Neutrophil (primary cell): Measurements from ENCODE around the gene ENPP4.
"Not testable (repeated sequence)": the region's sequence is repeated elsewhere in the genome, so short reads cannot be mapped to it uniquely, and the experiment has no call there.

ENCODE experiments used
- H3K27ac ChIP-seq: fragments of 200-600 bp; sonication (generic); 2 replicates; pipeline ENCODE4 v1.5.1; 2016; ENCODE audit warnings: mild to moderate bottlenecking, moderate library complexity
- H3K27me3 ChIP-seq: fragments of 200-600 bp; sonication (generic); 2 replicates; pipeline ENCODE4 v1.6.0; 2016; ENCODE audit warnings: mild to moderate bottlenecking
- H3K36me3 ChIP-seq: fragments of 200-600 bp; sonication (generic); 2 replicates; pipeline ENCODE4 v1.5.1; 2017
- H3K4me1 ChIP-seq, 2 experiments: fragments of 200-600 bp in 1 of 2; sonication (generic) in 1 of 2; 1 replicate in 1 of 2; 2 replicates in 1 of 2; pipeline versions ENCODE4 v1.5.1 to v1.6.1; 2013 to 2016; ENCODE audit warnings: low read depth in 1 of 2, low read length in 1 of 2, mild to moderate bottlenecking in 1 of 2, moderate library complexity in 1 of 2; ENCODE audit not compliant: control insufficient read depth in 1 of 2, insufficient read depth in 1 of 2
- H3K4me3 ChIP-seq, 2 experiments: fragments of 200-600 bp in 1 of 2; sonication (generic) in 1 of 2; 1 replicate in 1 of 2; 2 replicates in 1 of 2; pipeline ENCODE4 v1.5.1; 2013 to 2016; ENCODE audit warnings: low read depth in 1 of 2, low read length in 1 of 2, mild to moderate bottlenecking in 1 of 2, moderate library complexity in 1 of 2
- H3K9me3 ChIP-seq: fragments of 200-600 bp; sonication (generic); 2 replicates; pipeline ENCODE4 v1.5.1; 2016
- TF ChIP-seq, protein P1 (sequence below): fragments of 200-600 bp; sonication (generic); IDR thresholded peaks from 2 replicates; pipeline ENCODE4 v1.5.1; 2016; ENCODE audit warnings: antibody characterized with exemption

The ENPP4 gene

DNA sequence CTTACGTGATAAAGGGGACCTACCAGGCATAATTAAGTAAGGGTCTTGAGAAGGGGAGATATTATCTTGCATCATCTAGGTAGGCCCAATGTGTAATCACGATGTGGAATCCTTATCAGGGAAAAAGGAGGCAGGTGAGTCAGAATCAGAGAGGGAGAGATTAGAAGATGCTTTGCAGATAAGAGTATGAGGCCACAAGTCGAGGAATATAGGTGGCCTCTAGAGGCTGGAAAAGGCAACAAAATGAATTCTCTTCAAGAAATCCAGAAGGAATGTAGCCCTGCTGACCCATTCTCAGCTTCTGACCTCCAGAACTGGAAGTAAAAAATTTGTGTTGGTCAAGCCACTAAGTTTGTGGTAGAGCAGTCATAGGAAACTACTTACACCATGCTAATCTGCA is 11.0 kb upstream of the ENPP4 start:
- TF ChIP-seq, protein P1, sequence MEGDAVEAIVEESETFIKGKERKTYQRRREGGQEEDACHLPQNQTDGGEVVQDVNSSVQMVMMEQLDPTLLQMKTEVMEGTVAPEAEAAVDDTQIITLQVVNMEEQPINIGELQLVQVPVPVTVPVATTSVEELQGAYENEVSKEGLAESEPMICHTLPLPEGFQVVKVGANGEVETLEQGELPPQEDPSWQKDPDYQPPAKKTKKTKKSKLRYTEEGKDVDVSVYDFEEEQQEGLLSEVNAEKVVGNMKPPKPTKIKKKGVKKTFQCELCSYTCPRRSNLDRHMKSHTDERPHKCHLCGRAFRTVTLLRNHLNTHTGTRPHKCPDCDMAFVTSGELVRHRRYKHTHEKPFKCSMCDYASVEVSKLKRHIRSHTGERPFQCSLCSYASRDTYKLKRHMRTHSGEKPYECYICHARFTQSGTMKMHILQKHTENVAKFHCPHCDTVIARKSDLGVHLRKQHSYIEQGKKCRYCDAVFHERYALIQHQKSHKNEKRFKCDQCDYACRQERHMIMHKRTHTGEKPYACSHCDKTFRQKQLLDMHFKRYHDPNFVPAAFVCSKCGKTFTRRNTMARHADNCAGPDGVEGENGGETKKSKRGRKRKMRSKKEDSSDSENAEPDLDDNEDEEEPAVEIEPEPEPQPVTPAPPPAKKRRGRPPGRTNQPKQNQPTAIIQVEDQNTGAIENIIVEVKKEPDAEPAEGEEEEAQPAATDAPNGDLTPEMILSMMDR = no peak
- peaks cover 3 to 11% of the 10 kb centered on the region in 2 experiments for H3K4me1 ChIP-seq
- no peaks in the 10 kb centered on the region for H3K9me3 ChIP-seq
- H3K4me3 ChIP-seq = no peak overlapping the region
- H3K36me3 ChIP-seq = no peaks in the 10 kb centered on the region
- H3K27ac ChIP-seq = no peak overlapping the region
- H3K27me3 ChIP-seq = no peaks in the 10 kb centered on the region

DNA sequence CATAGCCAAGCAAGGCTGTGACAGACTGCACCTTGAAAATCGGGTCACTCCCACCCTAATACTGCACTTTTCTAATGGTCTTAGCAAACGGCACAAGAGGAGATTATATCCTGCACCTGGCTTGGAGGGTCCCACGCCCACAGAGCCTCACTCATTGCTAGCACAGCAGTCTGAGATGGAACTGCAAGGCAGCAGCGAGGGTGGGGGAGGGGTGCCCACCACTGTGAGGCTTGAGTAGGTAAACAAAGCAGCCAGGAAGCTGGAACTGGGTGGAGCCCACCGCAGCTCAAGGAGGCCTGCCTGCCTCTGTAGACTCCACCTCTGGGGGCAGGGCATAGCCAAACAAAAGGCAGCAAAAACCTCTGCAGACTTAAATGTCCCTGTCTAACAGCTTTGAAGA is 10.1 kb upstream of the ENPP4 start:
- H3K9me3 ChIP-seq, H3K27ac ChIP-seq, H3K36me3 ChIP-seq, H3K27me3 ChIP-seq, H3K4me3 ChIP-seq: not testable (repeated sequence)
- peaks cover 3 to 11% of the 10 kb centered on the region in 2 experiments for H3K4me1 ChIP-seq

DNA sequence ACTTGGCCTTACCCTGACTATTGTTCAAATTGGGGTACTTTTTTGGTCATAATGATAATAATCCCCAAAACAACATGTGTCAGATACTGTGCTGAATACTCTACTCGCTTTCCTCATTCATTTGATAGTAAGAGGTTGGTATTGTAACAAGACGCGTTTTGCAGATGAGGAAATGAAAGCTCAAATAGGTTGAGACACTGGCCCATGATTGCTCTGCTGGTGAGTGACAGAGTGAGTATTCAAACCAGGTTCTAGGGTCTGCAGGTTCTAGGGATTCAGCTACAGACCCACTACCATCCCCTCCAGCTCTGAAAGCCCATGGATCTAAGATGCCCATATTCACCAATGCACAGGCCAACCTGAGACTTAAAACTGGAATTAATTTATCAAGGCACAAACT is 1.3 kb upstream of the ENPP4 start:
- Histone ChIP-seq H3K4me3 (peak overlapping the region in 1 of 2 experiments; percentile 18), H3K9me3 (no peaks in the 10 kb centered on the region), H3K36me3 (no peaks in the 10 kb centered on the region), H3K27me3 (no peaks in the 10 kb centered on the region), H3K27ac (peak overlapping the region; percentile 78), H3K4me1 (peaks cover 48 to 55% of the 10 kb centered on the region in 2 experiments)
- TF ChIP-seq, protein P1 = no peak

DNA sequence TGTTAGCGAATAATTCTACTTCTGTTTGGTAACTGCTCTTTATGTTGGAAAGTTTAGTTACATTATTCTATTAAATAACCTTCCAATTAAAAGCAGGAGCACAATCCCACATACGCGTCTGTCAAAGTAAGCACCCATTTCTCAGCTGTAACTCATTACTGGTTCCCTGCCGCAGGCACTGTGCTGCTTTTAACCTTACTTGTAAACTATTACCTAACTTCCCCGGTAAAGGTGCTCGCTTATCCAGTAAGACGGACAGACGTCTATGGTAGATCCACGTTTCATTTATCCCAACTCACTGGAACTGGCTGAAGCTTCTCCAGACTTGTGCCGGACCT is 529 bp upstream of the ENPP4 start:
- H3K4me1 ChIP-seq = peaks cover 51 to 62% of the 10 kb centered on the region in 2 experiments
- H3K27ac ChIP-seq = peak overlapping the region; percentile 78
- H3K4me3 ChIP-seq = peak overlapping the region; percentile 75
- no peaks in the 10 kb centered on the region for H3K9me3 ChIP-seq
- no peaks in the 10 kb centered on the region for H3K36me3 ChIP-seq
- TF ChIP-seq, protein P1 = no peak
- H3K27me3 ChIP-seq = no peaks in the 10 kb centered on the region

DNA sequence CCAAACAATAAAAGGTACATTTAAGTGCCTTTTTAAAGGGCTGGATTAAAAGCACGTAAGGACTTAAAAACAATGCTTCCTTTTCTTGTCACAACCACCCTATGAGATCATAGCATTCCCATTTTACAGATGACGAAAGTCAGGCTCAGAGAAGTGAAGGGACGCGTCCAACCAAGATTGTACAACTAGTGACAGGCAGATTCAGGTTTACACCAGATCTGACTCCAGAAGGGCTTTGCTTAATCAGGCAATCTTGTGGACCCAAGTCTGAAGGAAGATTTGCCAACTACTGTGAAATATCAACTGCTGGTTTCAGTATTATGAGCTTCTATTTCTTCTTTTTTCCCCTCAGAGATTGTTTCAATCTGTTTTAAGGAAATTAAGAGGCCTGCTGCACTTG is 877 bp downstream of the ENPP4 start:
- no peaks in the 10 kb centered on the region for H3K9me3 ChIP-seq
- peak overlapping the region; percentile 75 for H3K4me3 ChIP-seq
- H3K4me1 ChIP-seq = peaks cover 56 to 69% of the 10 kb centered on the region in 2 experiments
- TF ChIP-seq, protein P1 = no peak
- no peaks in the 10 kb centered on the region for H3K36me3 ChIP-seq
- H3K27me3 ChIP-seq = no peaks in the 10 kb centered on the region
- peak overlapping the region; percentile 78 for H3K27ac ChIP-seq

DNA sequence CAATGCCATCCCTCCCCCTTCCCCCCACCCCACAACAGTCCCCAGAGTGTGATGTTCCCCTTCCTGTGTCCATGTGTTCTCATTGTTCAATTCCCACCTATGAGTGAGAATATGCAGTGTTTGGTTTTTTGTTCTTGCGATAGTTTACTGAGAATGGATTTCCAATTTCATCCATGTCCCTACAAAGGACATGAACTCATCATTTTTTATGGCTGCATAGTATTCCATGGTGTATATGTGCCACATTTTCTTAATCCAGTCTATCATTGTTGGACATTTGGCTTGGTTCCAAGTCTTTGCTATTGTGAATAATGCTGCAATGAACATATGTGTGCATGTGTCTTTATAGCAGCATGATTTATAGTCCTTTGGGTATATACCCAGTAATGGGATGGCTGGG is 1.5 kb downstream of the ENPP4 start:
- not testable (repeated sequence) for H3K36me3 ChIP-seq, H3K27ac ChIP-seq, H3K9me3 ChIP-seq, H3K4me3 ChIP-seq, H3K27me3 ChIP-seq
- peaks cover 50 to 63% of the 10 kb centered on the region in 2 experiments for H3K4me1 ChIP-seq

DNA sequence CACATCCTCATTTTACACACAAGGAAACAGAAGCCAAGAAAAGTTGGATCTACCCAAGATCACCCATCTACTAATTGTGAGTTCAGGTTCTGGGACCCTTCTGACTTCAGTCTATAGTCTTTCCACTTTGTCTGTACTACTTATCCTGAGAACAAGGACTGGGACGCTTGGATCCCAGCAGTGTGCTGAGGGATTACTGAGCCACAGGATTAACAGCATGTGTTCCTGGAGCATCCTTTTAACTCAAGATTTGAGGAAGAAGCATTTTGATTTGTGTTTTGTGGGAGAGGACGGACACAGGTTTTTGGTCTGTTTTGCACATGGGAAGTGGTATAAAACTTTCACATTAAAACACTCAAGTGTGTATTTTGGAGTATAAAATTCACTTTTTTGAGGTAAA is 4.4 kb downstream of the ENPP4 start:
- H3K4me3 ChIP-seq = no peak overlapping the region
- TF ChIP-seq, protein P1 = no peak
- H3K27ac ChIP-seq = peak overlapping the region; percentile 27
- no peaks in the 10 kb centered on the region for H3K27me3 ChIP-seq
- H3K4me1 ChIP-seq = peaks cover 37 to 63% of the 10 kb centered on the region in 2 experiments
- no peaks in the 10 kb centered on the region for H3K9me3 ChIP-seq
- H3K36me3 ChIP-seq = no peaks in the 10 kb centered on the region
